KG1 (cell line): ENCODE data around the gene AURKA.
"Not testable (repeated sequence)": the region's sequence is repeated elsewhere in the genome, so short reads cannot be mapped to it uniquely, and the experiment has no call there.

ENCODE experiments used
- DNase-seq: peaks from one replicate; lab custom pipeline; 2025; lab: John Stamatoyannopoulos, UW

The AURKA gene

DNA sequence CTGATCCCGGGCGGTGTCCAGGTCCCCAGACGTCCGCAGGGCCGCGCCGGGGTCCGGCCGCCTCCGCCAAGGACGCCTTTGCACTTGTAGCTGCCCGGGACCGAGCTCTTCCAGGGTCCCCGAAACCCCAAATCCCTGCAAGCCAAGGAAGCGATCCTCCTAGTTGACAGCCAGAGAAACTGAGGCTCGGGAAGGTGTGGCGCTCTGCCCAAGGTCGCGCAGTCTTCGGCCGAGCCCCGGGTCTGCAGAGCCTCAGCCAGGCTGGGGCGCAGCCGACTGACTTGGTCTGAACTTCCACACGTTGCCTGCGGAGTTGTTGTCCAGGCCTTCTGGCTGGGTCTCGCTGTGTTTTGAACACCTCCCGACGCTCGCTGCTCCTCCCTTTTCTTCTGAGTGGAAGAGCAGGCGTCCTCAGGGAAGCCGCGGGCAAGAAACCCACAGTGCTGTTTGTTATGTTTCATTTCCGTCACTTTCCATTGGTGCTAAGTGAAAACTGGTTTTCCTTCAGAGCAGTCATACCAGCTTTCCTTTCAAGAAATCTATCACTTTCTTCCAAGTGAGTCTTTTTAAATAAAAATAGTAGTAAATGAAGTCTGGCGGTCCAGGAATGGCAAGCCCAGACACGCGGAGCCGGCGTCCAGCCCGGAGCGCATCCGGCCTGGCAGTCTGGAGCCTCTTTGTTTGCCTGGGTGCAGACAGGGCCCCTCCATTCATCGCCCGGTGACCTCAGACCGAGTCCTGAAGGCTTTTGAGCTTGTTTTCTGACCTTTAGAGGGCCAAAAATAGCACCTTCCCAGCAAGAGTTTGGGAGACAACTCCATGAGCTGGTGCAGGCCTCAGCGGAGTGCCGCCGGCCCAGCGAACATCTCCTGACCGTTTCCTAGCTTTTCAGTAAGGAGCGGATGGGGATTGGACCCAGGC lies 32.5 kb downstream of the AURKA start:
- no peak for DNase-seq

DNA sequence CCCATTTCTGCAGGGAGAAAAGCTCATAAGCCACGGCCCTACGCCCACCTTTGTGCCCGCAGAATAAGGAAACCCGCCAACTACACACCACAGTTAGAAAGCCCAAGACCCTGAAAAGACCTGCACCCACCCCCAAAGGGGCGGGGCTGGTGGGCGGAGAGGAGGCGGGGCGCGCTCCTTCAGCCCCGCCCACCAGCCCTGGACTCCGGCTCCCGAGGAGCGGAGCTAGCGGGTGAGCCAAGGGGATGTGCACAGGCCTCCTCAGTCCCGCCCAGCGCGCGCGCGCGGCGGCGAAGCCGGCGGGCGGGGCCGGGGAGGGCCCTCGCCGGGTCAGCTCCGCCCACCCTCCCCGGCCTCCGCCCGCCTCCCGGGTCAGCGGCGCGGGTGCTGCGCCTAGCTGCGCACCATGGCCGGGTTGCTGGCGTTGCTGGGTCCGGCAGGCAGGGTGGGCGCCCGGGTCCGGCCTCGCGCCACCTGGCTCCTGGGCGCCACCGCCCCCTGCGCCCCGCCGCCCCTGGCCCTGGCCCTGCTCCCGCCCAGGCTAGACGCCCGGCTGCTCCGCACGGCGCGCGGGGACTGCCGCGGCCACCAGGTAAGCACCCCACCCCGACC lies 33.3 kb downstream of the AURKA start, which contains the start of gene FAM210B:
Gene FAM210B, plus strand, starts transcription at position 375 of the 612 bp plus-strand sequence. Its CDS starts 32 bp downstream, at position 407.
- DNase-seq: peak; percentile 54

DNA sequence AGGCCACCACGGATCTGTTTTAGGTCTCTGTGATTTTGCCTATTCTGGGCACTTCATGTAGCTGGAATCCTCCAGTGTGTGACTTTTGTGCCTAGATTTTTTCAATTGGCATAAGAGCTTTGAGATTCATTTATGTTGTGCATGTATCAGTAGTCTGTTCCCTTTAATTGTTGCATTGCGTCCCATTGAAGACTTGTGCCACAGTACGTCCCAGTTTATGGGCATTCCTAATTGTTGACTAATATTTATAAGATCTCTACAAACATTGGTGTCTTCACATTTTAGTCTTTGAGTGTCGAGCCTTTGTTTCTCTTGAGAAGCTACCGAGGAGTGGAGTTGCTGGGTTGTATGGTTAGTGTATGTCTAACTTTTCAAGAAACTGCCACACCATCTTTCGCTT lies 33.9 kb downstream of the AURKA start:
- no peak for DNase-seq

DNA sequence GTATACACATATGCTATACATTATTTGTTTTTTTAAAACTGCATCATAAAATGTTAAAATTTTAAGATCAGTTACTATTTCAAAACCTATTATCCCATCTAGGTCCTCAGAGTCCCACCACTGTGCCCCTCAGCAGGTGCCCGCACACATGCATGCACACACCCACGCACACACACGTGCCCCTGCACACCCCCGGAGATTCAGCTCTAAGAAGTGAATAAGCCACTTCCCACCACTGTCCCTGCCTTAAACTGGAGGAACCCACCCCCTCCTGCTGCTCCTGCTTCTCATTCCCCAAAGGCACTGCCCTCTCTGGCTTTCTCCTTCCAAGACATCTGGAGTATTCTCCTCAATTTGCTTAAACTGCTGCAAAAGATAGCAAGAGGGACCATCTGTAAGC lies 38.7 kb downstream of the AURKA start:
- no peak for DNase-seq

DNA sequence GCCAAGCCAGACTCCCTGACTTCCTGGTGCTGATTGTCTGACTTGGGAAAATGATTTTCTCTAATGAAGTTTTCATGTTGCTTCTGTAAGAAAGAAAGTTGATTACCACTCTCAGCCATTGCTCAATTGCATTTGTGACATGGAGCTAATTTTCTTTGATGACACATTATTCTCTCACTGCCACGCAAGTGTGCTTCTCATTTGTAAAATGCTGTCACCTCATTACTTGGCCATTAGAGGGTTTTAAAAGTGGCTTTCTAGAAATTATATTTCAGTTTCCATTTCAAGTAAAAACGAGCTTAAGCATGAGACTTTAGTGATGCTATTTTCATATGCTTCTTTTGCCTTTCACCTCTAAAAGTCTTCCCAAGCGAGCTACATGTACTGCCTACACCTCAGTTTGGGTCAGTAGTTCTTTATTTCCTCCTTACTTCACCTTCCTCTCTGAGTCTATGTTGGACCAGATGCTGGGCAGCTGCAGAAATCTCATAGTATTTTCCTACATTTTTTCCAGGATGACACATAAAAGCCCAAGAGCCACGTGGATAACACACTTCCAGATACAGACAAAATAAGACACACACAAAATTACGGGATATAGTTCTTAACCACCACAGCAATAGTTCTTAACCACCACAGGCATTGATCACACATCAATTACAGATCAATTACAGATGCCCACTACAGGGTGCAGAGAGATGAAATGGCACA lies 39.5 kb downstream of the AURKA start:
- DNase-seq: no peak

DNA sequence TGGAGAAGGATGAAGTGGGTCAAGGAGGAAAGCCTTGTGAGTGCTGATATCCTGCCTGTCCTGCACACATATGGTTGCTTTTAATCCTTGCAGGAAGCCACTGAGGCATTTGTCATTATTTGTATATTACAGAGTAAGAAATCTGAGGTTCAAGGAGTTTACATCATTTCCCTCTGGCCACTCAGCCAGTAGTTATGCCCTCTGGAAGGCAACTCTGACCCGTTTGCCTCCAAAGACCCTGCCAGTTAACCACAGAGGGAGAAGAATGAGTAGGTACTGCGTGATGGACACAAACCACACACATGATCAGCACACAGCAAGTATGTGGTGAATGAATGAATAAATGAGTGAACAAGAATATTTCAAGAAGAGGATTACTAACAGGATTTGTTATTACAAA lies 41.2 kb downstream of the AURKA start:
- DNase-seq: no peak

DNA sequence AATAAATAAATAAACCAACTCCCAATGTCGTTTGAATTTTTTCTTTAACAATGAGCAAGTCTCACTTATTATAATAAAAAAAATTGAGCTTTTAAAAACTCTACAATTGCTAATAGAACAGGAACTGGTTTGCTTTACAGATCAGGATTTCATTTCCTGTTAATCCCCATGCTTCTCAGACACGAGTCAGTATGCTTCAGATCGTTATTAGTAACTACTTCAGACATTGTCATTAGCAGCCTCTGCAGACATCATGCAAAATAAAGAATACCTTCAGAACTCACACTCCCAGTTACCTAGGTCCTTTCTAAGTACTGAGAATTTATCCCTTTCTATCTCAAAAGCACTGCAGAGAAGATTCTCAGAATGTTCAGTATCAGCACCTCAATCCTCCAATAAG lies 43.3 kb downstream of the AURKA start:
- no peak for DNase-seq

DNA sequence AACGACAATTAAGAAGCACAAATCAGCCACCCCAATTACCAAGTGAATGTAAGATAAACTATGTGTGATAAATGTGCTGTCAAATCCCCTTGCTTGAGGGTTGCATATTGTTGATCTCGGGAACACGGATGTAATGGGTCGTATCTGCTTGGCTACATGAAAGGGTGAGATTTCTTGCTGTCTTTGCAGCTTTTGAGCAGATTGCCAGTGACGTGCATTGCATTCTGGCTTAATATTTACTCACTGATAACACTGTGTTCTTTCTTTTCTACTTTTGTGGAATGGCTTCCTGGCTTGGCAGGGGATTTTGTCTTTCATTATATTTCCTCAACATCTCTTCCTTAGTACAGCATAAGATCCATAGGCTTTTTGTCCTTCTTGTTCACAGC lies 43.7 kb downstream of the AURKA start:
- no peak for DNase-seq

DNA sequence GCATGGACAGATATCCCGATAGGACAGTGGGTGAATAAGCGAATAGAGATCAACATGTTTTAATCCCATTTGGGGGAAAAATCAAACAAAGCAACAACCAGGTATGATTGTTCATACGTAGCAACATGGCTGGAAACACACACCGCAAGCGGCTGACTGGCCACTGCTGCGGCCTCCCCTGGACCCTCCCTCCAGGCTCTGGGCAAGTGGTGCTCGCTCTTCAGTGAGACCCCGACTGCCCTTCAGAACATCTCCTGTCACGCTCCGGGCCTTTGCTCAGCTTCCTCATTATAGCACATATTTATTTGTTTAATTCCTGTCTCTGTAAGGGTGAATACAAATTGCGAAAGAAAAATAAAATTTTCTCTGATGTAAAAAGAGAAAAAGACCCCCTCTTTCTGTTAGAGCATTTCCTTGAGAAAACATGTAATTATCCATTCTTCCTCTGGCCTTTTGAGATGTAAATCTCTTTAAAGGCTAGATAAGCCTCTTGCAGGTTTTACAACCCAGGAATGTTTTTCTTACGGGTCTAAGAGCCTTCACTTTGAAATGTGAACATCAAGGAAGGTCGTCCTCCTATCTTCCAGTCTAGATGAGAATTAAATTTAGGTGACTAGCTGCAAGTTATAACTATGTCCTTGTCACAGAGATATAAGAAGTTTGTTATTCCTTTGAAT lies 44.2 kb downstream of the AURKA start:
- no peak for DNase-seq

DNA sequence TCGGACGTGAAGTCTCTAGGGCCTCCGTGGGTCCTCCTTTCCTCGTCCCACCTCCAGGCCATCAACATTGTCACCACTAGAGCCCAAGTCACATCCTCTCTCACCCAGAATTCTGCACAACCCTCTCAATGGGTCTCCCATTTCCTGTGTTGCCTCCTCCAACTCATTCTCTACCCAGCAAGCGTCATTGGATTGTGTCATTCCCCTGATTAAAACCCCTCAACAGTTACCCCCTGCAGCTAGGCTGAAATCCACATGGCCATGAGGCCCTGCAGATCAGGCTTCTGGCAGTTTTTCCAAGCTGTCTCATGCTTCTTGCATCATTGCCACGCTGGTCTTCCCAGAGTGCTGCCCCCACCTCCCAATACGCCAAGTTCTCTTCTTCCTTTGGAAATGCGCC lies 46.1 kb downstream of the AURKA start:
- DNase-seq: no peak

DNA sequence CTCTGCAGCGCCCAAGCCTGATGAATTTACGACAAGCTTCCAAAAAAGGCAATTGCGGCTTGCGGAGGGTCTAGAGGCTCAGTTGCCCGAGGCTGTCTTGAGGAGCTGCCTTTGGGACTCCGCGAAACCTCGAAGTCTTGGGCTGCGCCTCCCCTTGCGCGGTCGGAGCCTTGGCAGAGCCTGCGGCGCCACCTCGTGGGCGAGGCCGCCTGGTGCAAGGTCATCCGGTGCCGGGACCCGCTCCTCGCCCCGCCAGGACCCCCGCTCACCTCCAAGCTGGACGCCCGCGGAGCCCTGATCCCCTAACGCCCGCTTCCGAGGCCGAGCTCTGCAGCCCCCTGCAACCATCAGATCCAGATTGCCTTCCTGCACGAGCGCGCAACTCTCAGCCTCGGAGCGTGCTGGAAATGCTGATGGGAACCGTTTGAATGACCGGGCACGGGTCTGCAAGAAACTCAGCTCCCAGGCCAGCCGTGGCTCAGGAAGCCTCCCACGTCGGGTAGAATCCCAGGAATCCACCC lies 48.1 kb downstream of the AURKA start:
- DNase-seq: no peak

DNA sequence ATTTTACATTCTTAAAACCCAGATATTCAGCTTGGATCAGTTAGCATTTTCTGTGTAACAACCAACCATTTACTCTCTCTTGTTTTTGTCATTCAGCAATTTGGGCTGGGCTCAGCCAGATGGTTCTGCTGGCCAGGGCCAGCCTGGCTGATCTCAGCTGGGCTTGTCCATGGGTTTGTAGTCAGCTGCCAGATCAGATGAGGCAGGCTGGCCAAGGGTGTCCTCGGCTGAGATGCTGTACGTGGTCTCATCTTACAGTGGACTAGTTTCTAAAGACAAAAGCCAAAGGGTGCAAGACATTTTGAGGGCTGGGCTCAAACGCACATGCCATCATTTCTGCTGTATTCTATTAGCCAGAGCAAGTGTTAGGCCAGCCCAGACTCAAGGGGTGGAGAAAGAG lies 49.2 kb downstream of the AURKA start:
- no peak for DNase-seq

DNA sequence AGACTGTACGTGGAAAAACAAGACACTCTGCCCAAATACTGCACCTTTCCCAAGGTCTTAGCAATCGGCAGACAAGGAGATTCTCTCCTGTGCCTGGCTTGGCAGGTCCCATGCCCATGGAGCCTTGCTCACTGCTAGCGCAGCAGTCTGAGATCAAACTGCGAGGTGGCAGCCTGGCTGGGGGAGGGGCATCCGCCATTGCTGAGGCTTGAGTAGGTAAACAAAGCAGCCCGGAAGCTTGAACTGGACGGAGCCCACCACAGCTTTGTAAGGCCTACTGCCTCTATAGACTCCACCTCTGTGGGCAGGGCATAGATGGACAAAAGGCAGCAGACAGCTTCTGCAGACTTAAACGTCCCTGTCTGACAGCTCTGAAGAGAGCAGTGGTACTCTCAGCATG lies 55.3 kb downstream of the AURKA start:
- not testable (repeated sequence) for DNase-seq

DNA sequence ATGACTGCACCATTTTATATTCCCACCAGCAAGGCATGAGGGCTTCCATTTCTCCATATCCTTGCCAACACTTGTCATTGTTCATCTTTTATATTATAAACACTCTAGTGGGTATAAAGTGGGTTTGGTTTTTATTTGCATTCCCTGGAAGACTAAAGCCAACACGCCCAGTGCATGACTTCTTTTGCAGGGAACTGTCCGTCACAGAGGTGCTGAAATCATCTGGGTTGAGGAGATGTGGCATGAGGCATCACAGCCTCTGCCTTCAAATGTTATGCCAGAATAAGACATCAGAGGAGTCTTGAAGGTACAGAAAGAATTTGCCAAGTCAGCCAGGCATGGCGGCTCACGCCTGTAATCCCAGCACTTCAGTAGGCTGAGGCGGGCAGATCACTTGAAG lies 63.2 kb downstream of the AURKA start:
- no peak for DNase-seq

DNA sequence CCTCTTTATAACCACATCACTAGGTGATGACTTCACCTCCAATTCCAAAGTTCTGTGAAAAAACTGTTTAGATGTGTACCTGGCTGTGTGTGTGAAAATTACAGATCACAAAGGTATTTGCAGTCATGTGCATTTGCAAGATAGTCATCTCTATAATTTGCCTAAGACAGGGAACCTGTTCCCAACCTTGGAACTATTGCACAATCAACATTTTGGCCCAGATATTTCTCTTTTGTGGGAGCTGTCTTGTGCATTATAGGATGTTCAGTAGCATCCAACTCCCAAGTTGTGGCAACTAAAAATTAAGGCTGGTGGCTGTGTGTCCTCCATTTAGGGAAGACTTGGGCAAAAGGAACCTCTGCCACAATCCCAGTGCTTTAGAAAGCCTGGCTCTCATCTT lies 67.2 kb downstream of the AURKA start:
- DNase-seq: no peak

DNA sequence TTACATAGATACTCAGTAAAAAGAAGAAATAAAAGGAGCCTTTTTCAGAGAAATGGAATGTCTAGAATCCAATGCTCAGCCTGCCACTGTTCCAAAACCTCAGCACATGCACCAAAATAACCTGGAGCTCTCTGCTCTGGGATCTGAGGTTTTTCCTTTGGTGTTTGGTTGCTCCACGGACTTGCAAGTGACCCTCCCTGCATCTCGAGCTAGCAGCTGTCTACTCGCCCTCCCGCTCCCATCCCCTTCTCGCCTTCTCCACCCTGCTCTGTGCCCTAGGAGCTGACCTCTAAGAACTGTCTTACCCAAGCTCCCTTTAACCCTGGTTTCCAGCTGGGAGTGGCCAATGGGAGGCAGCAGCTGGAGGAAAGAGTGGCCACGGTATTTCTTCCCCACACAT lies 68.4 kb downstream of the AURKA start:
- no peak for DNase-seq

DNA sequence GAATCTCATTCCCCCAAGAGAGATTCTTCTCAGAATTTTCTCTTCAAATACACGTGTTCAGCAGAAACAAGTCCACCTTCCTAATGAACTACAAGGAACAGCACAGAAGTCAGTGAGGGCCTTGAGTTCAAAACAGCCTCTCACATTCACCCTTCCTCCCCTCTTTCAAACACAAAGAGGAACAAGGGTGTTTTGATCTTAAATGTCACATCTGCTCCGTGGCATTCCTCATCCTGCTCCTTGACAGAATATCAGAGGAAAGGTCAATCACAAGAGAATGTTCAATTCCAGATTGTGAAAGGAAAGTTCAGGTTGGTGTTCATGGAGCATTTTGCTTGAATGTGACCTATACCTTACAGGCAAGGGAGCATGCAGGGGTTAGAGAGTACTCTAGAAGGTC lies 68.8 kb downstream of the AURKA start:
- no peak for DNase-seq

DNA sequence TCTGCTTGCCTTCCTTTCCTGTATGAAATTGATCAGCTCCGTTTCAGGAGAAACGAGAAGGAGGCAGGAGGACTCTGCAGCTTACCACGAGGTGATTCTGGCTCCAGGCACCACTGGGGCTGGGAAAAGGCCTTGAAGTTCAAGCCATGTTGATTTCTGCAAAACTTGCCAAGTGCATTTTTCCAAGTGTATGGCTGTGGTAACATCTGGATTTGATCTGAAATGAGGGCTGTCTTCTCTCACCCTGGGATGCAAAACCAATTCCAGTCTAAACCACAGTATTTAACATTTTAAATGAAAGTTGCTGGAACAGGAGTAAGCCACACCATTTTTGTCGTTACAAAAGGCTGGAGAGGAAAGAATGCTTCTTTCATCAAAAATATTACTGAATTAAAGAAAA lies 69.3 kb downstream of the AURKA start:
- DNase-seq: no peak
